Activated CD4-positive, alpha-beta T cell treated with anti-CD3 and anti-CD28 coated beads for 48 hours (primary cell): ENCODE measurements around the gene WSCD1.

Source experiments
- DNase-seq: peaks from one replicate; pipeline ENCODE4 v3.0.0-alpha.2; 2020

Gene WSCD1

GRCh38 chr17:6110088-6110487 is 39.9 kb downstream of the WSCD1 start:
- DNase-seq: peak; percentile 17

- no peak for DNase-seq
Observed at GRCh38 chr17:6110592-6110991, 40.4 kb downstream of the WSCD1 start.

DNA sequence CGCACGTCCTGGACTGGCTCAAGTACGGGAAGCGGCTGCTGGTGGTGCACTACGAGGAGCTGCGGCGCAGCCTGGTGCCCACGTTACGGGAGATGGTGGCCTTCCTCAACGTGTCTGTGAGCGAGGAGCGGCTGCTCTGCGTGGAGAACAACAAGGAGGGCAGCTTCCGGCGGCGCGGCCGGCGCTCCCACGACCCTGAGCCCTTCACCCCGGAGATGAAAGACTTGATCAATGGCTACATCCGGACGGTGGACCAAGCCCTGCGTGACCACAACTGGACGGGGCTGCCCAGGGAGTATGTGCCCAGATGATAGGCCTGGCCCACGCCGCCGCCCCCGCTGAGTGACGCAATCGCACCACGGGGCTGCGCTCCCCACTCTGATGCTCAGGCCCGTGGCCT is 50.2 kb downstream of the WSCD1 start:
- no peak for DNase-seq

GRCh38 chr17:6124856-6125255 is 54.7 kb downstream of the WSCD1 start:
- DNase-seq: no peak

- DNase-seq: no peak
Observed at GRCh38 chr17:6126768-6127167, 56.6 kb downstream of the WSCD1 start.

- DNase-seq: no peak
Observed at GRCh38 chr17:6134721-6135120, 64.5 kb downstream of the WSCD1 start.

GRCh38 chr17:6135236-6135635 is 65.1 kb downstream of the WSCD1 start:
- no peak for DNase-seq

GRCh38 chr17:6135996-6136395 is 65.8 kb downstream of the WSCD1 start:
- DNase-seq: no peak

GRCh38 chr17:6137716-6138502 is 67.7 kb downstream of the WSCD1 start:
- DNase-seq: no peak

DNA sequence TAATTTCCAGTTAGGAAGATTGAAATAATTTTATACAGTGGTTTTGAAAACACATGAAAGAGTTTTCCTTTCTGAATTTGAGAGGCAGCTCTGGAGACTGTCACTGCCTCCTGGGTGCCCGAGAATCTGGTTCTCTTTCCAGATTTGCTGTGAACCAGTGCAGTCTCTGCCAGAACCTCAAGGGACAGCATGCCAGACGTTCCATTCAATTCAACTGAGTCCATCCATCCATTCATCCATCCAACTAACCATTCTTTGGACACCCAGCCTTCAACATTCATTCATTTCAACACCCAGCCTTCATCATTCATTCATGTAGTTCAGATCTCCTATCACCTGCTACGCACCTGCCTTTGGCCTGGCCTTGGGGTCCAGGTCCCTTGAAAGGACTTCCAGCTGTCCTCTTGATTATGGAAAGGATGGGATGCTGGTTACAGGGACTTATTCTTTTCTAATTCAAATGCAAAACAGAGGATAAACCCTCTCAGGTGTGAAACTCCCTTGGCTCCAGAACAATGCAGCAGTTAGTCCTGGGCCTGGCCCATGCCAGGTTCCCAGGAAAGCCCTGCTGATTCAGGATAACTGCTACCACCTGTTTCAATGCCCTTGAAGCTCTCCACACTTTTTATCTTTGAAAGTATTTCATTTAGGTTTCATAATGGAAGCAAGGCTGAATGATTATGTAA is 68.7 kb downstream of the WSCD1 start:
- no peak for DNase-seq

DNA sequence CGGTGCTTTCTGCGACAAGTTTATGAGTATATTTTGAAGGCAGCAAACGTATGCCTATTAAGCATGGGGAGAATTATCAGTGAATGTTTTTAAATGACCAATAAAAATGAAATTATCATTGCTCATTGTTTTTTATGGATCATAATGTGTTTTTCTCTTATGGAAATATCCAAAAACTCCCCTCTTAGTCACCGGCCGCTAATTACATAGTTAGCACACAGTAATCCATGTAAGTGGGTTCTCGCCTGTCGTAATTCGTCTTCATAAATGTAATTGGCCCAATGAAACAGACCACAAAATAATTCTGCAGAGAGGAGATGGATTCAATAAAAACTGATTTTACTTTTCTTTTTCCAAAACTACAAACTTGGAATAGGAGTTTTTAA is 69.3 kb downstream of the WSCD1 start:
- no peak for DNase-seq

GRCh38 chr17:6140188-6140587 is 70.0 kb downstream of the WSCD1 start:
- no peak for DNase-seq

DNA sequence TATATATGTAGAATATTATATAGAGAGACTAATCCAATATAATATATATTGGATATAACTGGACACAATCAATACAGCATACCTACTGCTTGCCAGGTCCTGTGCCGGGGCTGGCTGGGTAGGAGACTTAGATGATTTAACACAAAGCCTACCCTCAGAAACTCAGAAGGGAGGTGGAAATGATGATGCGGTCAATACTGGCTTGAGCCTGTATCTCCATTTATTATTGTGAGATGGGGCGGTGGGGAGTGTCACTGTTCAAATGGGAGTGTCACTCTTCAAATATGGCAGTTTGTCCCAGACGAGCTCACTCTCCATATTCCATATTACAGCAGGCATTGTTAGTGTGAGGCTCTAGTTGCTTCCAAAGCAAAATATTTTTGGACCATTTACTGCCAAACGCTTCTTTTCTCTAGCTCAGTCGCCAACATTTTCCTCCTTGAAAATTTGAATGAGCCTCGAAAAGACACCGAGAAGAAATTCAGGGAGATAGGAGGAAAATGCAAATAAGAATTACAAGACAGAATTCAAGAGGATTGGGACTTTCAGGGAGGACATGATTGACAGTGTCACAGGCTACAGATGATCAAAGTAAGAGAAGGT is 70.7 kb downstream of the WSCD1 start:
- no peak for DNase-seq

DNA sequence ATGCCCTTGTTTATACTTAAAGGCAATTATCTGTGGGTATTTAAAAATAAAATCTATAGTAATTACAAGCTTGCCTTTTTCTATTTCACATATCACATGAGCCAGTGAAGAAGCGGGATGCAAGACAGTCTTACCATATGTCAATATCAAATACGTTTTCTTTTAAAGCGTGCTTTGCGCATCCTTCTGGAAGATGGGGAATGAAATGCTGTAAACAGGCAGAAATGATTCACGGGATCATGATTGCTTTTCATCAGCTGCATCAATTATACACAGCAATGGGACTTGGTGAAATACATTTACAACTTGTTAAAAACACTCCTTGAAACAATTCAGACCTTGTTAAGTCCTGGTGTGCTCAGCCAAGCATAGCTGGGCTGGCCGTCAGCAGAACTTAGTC is 72.5 kb downstream of the WSCD1 start:
- no peak for DNase-seq

- DNase-seq: peak; percentile 3
Observed at GRCh38 chr17:6145946-6146345, 75.8 kb downstream of the WSCD1 start.

DNA sequence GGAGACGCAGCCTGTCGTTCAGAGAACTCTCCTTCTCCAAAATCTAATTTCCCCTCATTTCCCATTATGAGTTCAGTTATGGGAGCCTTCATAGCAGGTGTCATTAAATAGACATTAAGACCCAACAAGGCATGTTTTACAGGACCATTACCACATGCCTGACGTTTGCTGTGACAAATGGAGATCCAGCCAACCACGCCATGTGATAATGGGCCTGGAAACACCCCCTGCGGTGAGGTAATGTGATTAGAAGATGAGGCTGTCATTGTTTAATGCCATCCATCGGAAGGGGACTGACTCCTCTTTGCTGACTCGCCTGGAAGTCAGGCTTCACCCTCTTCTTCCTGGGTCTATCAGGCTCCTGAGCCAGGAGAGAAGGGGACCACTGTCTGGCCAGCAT is 76.9 kb downstream of the WSCD1 start:
- DNase-seq: no peak

DNA sequence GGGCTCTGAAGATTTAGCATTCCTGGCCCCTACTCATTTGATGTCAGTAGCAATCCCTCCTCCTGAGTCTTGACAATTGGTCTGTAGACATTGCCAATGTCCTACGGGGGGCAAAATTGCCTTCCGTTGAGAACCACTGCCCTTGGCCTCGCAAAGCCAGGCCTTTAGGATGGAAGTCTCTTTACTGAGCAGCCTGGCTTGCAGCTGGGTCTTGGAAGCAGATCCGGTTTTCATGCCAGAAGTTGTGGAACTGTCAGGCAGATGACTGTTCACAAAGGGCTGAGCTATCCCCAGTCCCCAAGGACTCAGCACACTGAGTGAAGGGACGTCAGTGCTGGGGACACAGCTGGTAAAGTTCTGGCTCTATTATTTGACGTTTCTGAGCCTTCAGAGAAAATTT is 83.2 kb downstream of the WSCD1 start:
- no peak for DNase-seq

- DNase-seq: no peak
Observed at GRCh38 chr17:6157716-6158115, 87.5 kb downstream of the WSCD1 start.

- DNase-seq: no peak
Observed at GRCh38 chr17:6159541-6160231, 89.5 kb downstream of the WSCD1 start.

DNA sequence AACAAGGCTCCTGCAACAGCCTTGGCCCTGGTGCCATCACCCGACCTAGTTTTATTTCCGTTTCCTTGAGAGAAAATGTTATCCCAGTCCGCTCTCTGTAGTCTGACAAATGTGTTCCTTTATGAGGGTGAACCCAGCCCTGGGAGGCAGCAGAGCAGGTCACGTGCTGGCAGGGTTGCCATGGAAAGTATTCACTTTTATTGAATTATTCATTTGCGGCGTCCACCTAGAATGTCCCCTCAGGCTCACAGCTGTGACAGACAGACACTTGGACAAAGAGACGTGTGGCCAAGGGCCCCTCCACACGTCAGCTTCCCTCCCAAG is 90.0 kb downstream of the WSCD1 start:
- DNase-seq: no peak

- DNase-seq: no peak
Observed at GRCh38 chr17:6160911-6161855, 91.0 kb downstream of the WSCD1 start.

DNA sequence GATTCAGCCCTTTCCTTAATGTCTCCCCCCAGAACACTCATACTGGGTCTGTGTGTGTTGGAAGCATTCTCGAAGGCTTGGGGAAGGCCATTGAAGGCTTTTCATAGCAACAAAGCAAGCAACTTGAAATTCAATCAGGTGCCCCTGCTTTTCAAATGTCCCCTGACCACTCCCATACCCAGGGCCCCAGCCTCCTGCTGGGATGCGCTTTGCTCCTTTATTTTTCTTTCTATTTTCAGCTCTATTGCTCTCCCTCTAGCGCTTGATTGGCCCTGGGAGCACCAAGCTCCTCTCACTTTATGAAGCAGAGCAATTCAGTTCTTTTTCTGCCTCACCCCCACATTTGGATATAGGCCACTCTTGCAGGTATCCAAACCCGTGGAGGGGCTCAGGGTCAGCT is 92.0 kb downstream of the WSCD1 start:
- DNase-seq: no peak

GRCh38 chr17:6162892-6163291 is 92.7 kb downstream of the WSCD1 start:
- no peak for DNase-seq
